Activated naive CD4-positive, alpha-beta T cell treated with anti-CD3 and anti-CD28 coated beads, Interleukin-2, amount 10 ng/mL, durations not matched to agents 7 days and 5 days (primary cell): Measurements from ENCODE around the gene CLEC3B.

Experiments
- CTCF ChIA-PET: fragments of 350-600 bp; sonication (Branson Sonifier 250); formaldehyde crosslinking; loops from one replicate; lab custom pipeline; 2021; ENCODE audit warnings: antibody characterized with exemption; lab: Charles Lee
- DNase-seq: peaks from one replicate; pipeline ENCODE4 v3.0.0-alpha.2; 2020
- H3K27ac Mint-ChIP-seq: one replicate; pipeline ENCODE4 v1.8.0; 2021; ENCODE audit warnings: mild to moderate bottlenecking, moderate library complexity, mixed read lengths
- H3K27me3 Mint-ChIP-seq: one replicate; pipeline ENCODE4 v1.8.0; 2021; ENCODE audit warnings: mild to moderate bottlenecking, mixed read lengths
- H3K36me3 Mint-ChIP-seq: one replicate; pipeline ENCODE4 v1.8.0; 2021; ENCODE audit warnings: mixed read lengths
- H3K4me1 Mint-ChIP-seq: one replicate; pipeline ENCODE4 v1.8.0; 2021; ENCODE audit warnings: mixed read lengths
- H3K4me3 Mint-ChIP-seq: one replicate; pipeline ENCODE4 v1.8.0; 2021; ENCODE audit warnings: mild to moderate bottlenecking, moderate library complexity, mixed read lengths
- H3K9me3 Mint-ChIP-seq: one replicate; pipeline ENCODE4 v1.8.0; 2021; ENCODE audit warnings: mixed read lengths

Gene CLEC3B

GRCh38 chr3:45054196-45054857, 28.2 kb downstream of the CLEC3B start:
- H3K4me1 Mint-ChIP-seq = peaks cover 27% of the 10 kb centered on the region
- CTCF ChIA-PET = interaction anchor here (4.6 to 6.6 kb wide), 2 partner anchors 13 to 157 kb away, joined by 31 to 49 read pairs; no protein-coding TSS in a partner anchor
- H3K27ac Mint-ChIP-seq = no peak overlapping the region
- no peaks in the 10 kb centered on the region for H3K36me3 Mint-ChIP-seq
- no peaks in the 10 kb centered on the region for H3K9me3 Mint-ChIP-seq
- no peak for DNase-seq
- H3K4me3 Mint-ChIP-seq = no peak overlapping the region
- peaks cover 70% of the 10 kb centered on the region for H3K27me3 Mint-ChIP-seq

- Mint-ChIP-seq H3K4me3 (no peak overlapping the region), H3K36me3 (no peaks in the 10 kb centered on the region), H3K27ac (no peak overlapping the region), H3K4me1 (peaks cover 27% of the 10 kb centered on the region), H3K27me3 (peaks cover 70% of the 10 kb centered on the region), H3K9me3 (no peaks in the 10 kb centered on the region)
- no peak for DNase-seq
- CTCF ChIA-PET = interaction anchor here (0.7 to 6.6 kb wide), 7 partner anchors 14 to 850 kb away, joined by 3 to 49 read pairs (median 4); partner anchors contain the start of gene SACM1L
Measured at GRCh38 chr3:45055032-45055410, 28.9 kb downstream of the CLEC3B start.

DNA sequence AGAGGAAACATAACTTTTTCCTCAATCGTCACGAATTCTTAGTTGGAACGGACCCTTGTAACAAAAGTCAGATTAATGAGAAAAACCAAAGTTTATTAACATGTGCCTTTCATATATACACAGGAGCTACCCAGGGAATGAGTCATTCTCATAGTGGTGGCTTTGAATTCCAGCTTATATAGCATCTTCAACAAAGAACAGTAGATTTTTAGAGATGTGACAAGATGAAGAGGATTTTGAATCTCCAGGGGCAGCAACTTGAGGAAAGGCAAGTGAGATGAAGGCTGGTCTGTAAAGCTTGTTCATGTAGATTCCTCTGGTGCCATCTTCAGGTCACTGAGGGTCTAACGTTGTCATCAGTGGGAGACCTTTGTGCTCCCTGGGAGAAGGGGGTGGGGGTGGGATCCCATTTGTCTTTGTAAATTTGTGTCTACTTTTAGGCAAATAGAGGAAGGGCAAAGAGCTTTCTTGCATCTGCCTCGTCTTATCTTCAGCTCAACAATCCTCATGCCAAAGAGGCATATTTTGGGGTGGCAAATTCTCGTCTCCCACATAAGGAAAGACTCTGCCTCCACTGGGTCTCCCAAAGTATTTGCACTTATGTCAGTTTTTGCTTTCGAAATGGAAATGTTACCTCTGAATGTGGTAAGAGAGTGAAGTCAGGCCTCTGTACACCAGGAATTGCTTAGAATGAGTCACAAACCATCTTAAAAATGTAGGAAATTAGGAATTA, 29.5 kb downstream of the CLEC3B start:
- peak; percentile 43 for DNase-seq
- H3K36me3 Mint-ChIP-seq = no peaks in the 10 kb centered on the region
- H3K4me3 Mint-ChIP-seq = no peak overlapping the region
- no peak overlapping the region for H3K27ac Mint-ChIP-seq
- H3K27me3 Mint-ChIP-seq = peaks cover 67% of the 10 kb centered on the region
- CTCF ChIA-PET = interaction anchor here (0.7 to 6.6 kb wide), 8 partner anchors 14 to 850 kb away, joined by 3 to 49 read pairs (median 4); partner anchors contain the start of gene SACM1L
- peaks cover 27% of the 10 kb centered on the region for H3K4me1 Mint-ChIP-seq
- H3K9me3 Mint-ChIP-seq = no peaks in the 10 kb centered on the region

GRCh38 chr3:45056608-45057301, 30.7 kb downstream of the CLEC3B start:
- Mint-ChIP-seq H3K27ac (no peak overlapping the region), H3K4me1 (peaks cover 27% of the 10 kb centered on the region), H3K27me3 (peaks cover 62% of the 10 kb centered on the region), H3K9me3 (no peaks in the 10 kb centered on the region), H3K4me3 (no peak overlapping the region), H3K36me3 (no peaks in the 10 kb centered on the region)
- no peak for DNase-seq
- CTCF ChIA-PET = interaction anchor here (1.1 to 6.6 kb wide), 4 partner anchors 13 to 154 kb away, joined by 3 to 49 read pairs (median 18); no protein-coding TSS in a partner anchor

DNA sequence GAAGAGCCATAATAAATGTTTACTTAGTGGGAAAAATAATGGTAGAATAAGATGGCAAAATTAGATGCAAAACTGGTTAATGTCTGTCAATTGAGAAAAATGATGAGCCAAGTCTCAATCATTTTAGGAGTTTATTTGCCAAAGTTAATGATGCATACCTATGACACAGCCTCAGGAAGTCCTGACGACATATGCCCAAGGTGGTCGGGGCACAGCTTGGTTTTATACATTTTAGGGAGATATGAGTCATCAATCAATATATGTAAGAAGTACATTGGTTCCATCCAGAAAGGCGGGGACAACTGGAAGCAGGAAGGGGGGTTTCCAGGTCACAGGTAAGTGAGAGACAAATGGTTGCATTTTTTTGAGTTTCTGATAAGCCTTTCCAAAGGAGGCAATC, 31.5 kb downstream of the CLEC3B start:
- H3K27ac Mint-ChIP-seq = no peak overlapping the region
- no peak overlapping the region for H3K4me3 Mint-ChIP-seq
- H3K4me1 Mint-ChIP-seq = peaks cover 27% of the 10 kb centered on the region
- no peaks in the 10 kb centered on the region for H3K36me3 Mint-ChIP-seq
- peaks cover 54% of the 10 kb centered on the region for H3K27me3 Mint-ChIP-seq
- no peaks in the 10 kb centered on the region for H3K9me3 Mint-ChIP-seq
- no peak for DNase-seq
- CTCF ChIA-PET = interaction anchor here (1.1 to 6.6 kb wide), 3 partner anchors 14 to 153 kb away, joined by 3 to 49 read pairs (median 31); no protein-coding TSS in a partner anchor

DNA sequence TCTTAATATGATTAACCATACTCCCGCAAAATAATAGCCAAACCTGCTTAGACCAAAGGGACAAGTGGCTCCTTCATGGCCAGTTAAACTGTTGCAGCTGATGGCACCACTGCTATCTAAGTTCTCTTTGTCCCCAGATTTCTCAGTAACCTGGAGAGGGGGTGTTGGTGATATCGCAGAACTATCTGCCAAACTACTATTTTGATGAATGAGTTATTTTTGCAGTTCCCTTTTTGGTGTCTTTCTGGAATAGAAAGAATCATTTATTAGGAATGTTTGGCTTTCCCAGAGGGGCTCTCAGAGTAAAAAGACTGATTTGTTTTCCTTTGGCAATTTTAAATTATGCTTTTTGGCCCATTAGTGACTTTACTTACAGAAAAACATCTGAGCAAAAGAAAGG, 33.0 kb downstream of the CLEC3B start:
- H3K27me3 Mint-ChIP-seq = peaks cover 44% of the 10 kb centered on the region
- no peak for DNase-seq
- peaks cover 19% of the 10 kb centered on the region for H3K4me1 Mint-ChIP-seq
- peaks cover 2% of the 10 kb centered on the region for H3K36me3 Mint-ChIP-seq
- no peaks in the 10 kb centered on the region for H3K9me3 Mint-ChIP-seq
- no peak overlapping the region for H3K4me3 Mint-ChIP-seq
- CTCF ChIA-PET = no interaction called here
- no peak overlapping the region for H3K27ac Mint-ChIP-seq

DNA sequence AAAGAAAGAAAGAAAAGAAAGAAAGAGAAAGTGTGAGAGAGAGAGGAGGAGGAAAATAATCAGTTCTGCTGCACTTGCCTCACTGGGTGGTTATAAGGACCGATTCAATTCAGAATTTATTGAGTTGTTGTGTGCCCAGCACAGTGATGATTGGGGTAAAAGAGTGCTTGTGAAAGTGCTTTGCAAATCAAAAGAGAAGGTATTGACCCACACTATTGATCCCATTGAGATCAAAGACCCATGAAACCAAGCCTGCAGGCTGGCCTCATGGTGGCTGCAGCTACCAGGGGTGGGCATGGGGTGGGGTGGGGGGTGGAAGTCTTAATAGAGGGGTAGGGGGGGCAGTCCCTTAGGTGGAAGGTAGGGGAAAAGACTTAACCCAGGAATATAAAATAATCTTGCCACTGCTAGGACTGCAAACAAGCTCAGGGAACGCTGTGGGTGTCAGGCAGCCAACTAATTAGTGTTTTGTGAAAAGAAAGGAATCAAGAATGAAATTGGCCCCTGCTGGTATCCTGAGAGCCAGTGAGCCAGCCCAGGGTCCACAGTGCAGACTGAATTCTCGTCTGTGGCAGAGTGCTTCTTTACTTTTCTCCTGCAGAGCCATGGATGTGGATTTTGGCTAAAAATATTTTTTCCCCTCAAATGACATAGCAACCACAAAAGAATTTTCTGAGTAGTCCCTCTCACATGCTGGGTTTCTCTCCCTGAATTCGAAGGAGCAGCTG, 34.2 kb downstream of the CLEC3B start:
- no peak overlapping the region for H3K27ac Mint-ChIP-seq
- peaks cover 2% of the 10 kb centered on the region for H3K36me3 Mint-ChIP-seq
- H3K27me3 Mint-ChIP-seq = peaks cover 41% of the 10 kb centered on the region
- H3K9me3 Mint-ChIP-seq = no peaks in the 10 kb centered on the region
- no peak for DNase-seq
- peaks cover 22% of the 10 kb centered on the region for H3K4me1 Mint-ChIP-seq
- no peak overlapping the region for H3K4me3 Mint-ChIP-seq
- CTCF ChIA-PET = interaction anchor here (1.1 kb wide), 1 partner anchor 150 kb away, joined by 3 read pairs; no protein-coding TSS in a partner anchor

DNA sequence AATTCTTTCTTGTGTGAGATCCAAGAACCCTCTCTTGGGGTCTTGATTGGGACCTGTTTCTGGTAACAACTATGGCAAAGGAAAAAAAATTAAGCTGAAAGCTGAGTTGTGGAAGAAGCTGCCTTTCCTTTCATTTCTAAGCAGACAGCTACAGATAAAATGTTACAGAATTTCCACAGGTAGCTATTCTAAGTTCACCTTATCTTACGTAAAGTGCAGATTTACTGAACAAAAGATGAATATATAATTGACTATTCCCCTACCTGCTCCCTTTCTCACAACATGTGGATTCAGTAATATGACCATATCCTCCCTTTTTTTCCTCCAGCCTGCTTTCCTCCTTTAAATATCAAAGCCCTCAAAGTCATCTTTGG, 36.6 kb downstream of the CLEC3B start:
- H3K27me3 Mint-ChIP-seq = peaks cover 38% of the 10 kb centered on the region
- H3K4me3 Mint-ChIP-seq = no peak overlapping the region
- peaks cover 26% of the 10 kb centered on the region for H3K4me1 Mint-ChIP-seq
- no peak for DNase-seq
- H3K9me3 Mint-ChIP-seq = no peaks in the 10 kb centered on the region
- H3K27ac Mint-ChIP-seq = no peak overlapping the region
- CTCF ChIA-PET = interaction anchor here (1.0 kb wide), 1 partner anchor 148 kb away, joined by 3 read pairs; no protein-coding TSS in a partner anchor
- peaks cover 2% of the 10 kb centered on the region for H3K36me3 Mint-ChIP-seq

GRCh38 chr3:45064512-45065372, 38.6 kb downstream of the CLEC3B start:
- Mint-ChIP-seq H3K4me1 (peaks cover 23% of the 10 kb centered on the region), H3K27me3 (peaks cover 33% of the 10 kb centered on the region), H3K4me3 (peak overlapping the region; percentile 63), H3K36me3 (peaks cover 2% of the 10 kb centered on the region), H3K9me3 (no peaks in the 10 kb centered on the region), H3K27ac (peak overlapping the region; percentile 85)
- CTCF ChIA-PET = interaction anchor here (1.0 to 1.4 kb wide), 4 partner anchors 23 to 145 kb away, joined by 3 to 5 read pairs (median 4); no protein-coding TSS in a partner anchor
- DNase-seq = peak; percentile 79

DNA sequence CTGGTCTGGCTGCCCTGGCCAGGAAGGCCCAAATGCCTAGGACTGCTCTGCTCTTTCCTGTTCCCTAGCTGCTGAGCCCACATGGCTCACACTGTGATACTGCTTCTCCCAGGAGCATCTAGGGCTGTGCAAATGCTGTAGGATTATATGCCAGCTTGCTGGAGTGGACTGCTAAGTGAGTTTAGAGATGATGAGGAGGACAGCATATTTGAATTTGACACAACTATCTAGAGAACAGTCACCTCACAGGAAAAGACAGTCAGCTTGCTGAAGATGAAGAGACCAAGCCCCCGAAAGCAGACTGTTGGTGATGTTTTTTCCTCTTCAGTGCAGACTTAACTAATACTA, 39.2 kb downstream of the CLEC3B start:
- CTCF ChIA-PET = interaction anchor here (1.0 to 1.1 kb wide), 2 partner anchors 24 to 145 kb away, joined by 4 to 5 read pairs; no protein-coding TSS in a partner anchor
- no peak for DNase-seq
- Mint-ChIP-seq H3K4me1 (peaks cover 23% of the 10 kb centered on the region), H3K9me3 (no peaks in the 10 kb centered on the region), H3K27me3 (peaks cover 31% of the 10 kb centered on the region), H3K36me3 (peaks cover 2% of the 10 kb centered on the region), H3K27ac (peak overlapping the region; percentile 76), H3K4me3 (no peak overlapping the region)

- peaks cover 23% of the 10 kb centered on the region for H3K4me1 Mint-ChIP-seq
- no peaks in the 10 kb centered on the region for H3K9me3 Mint-ChIP-seq
- no peak overlapping the region for H3K4me3 Mint-ChIP-seq
- H3K27ac Mint-ChIP-seq = no peak overlapping the region
- CTCF ChIA-PET = interaction anchor here (1.1 kb wide), 1 partner anchor 25 kb away, joined by 4 read pairs; no protein-coding TSS in a partner anchor
- peaks cover 28% of the 10 kb centered on the region for H3K27me3 Mint-ChIP-seq
- no peak for DNase-seq
- peaks cover 2% of the 10 kb centered on the region for H3K36me3 Mint-ChIP-seq
Measured at GRCh38 chr3:45066109-45066801, 40.2 kb downstream of the CLEC3B start.

DNA sequence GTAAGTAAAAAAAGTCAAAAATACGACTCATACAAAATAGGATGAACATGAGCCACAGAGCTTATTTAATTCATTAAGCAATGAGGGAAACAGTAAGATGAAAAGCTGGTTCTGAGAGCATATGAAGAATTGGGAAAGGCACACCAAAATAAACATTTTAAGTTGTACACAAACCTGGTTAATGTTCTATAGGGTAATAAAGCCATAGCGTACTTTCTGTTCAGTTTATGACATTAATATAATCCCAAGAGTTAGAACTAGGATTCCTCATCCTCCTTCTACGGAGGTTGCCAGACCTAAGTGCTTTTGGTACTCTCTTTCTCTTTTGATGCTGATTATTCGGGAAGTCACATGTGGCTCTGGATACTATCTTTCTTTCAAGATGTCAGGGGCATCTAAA, 41.4 kb downstream of the CLEC3B start:
- CTCF ChIA-PET = no interaction called here
- DNase-seq = no peak
- no peaks in the 10 kb centered on the region for H3K9me3 Mint-ChIP-seq
- peaks cover 23% of the 10 kb centered on the region for H3K4me1 Mint-ChIP-seq
- H3K4me3 Mint-ChIP-seq = no peak overlapping the region
- peaks cover 31% of the 10 kb centered on the region for H3K27me3 Mint-ChIP-seq
- H3K36me3 Mint-ChIP-seq = peaks cover 2% of the 10 kb centered on the region
- no peak overlapping the region for H3K27ac Mint-ChIP-seq
